Caki2 (cell line): ENCODE data around the gene TRRAP. TPM values are rescaled to one million over a fixed set of nuclear protein-coding genes. Genes with fewer than 3 reads are reported as not detected.

Source experiments
- DNase-seq: peaks from one replicate; pipeline ENCODE4 v3.0.0-alpha.2; 2015; ENCODE audit warnings: low read depth
- in situ Hi-C: cut with HindIII; loops from 2 replicates; pipeline ENCODE4 v1.10.0; 2016; ENCODE audit warnings: low sequenced_read_pairs, low pct_unique_long_range_greater_than_20kb, mixed read lengths
- total RNA-seq: library from RNA; depleted of rRNA; stranded (reverse); fragments of >200 nt; shearing (Covaris generic); gene quantifications from 2 replicates; pipeline ENCODE4 v1.2.3, GENCODE V29; 2014; ENCODE audit warnings: low replicate concordance

Gene TRRAP
- total RNA-seq, 1 experiment from 2014 or later: 6.5 TPM

DNA sequence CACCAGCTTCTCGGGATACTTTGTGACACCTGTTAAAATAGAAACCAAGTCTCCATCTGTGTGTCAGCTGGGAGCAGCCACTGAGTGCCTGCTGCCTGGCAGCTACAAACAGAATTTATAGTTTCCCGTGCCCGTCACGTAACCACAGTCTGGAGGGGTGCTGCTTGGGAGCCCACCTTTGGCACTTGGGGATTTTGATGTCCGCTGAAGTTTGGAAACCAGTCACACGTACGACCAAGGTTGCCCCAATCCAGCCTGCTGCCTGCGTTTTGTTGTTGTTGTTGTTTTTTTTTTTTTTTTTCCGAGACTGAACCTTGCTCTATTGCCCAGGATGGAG lies 1.6 kb downstream of the TRRAP start:
- in situ Hi-C loops: no loop called here

DNA sequence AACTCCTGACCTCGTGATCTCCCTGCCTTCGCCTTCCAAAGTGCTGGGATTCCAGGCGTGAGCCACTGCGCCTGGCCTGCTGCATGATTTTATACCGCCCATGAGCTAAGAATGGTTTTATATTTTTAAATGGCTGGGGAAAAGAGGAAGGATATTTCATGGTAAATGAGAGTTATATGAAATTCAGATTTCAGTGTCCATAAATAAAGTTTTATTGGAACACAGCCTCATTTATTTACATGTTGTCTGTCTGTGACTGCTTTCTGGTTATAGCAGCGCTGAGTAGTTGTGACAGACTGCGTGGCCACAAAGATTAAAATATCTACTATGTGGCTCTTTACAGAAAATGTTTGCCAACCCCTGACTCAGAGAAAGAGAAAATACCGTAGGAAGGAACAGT lies 2.2 kb downstream of the TRRAP start:
- in situ Hi-C loops: no loop called here
- DNase-seq: no peak

More for the DNA sequence above, 1.6 kb downstream of the TRRAP start:
- no peak for DNase-seq

GRCh38 chr7:98881561-98882315 lies 3.4 kb downstream of the TRRAP start:
- DNase-seq: no peak
- in situ Hi-C loops: no loop called here

DNA sequence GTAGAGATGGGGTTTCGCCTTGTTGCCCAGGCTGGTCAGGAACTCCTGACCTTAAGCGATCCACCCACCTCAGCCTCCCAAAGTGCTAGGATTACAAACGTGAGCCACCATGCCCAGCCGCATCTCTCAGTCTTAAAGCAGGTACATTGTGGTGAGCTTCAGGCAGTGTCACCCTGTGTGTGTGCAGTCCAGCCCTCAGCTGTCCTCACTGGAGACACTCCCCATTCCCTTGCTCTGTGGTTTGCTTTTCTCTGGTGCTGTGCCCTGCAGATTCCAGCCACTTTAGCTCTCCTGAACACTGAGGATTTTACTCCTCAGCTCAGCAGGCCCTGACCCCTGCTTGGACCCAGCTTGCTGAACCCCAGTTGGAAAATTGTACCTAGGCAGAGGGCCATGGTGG lies 6.1 kb downstream of the TRRAP start:
- in situ Hi-C loops: no loop called here
- no peak for DNase-seq

DNA sequence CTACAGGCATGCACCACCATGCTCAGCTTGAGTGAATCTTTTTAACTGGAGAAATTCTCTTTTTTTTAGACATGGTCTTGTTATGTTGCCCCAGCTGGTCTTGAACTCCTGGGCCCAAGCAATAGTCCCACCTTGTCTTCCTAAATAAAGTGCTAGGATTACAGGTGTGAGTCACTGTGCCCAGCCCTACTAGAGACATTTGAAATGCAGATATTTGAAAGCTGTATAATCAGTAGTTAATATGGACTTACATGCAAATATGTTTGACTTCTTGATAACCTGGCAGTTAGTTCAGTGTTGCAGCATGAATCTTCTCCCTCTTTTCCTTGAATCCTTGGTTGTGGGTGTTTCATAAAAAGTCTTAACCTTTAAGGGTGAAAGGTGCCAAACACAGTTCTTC lies 8.7 kb downstream of the TRRAP start:
- in situ Hi-C loops: no loop called here

GRCh38 chr7:98892609-98893008 lies 14.3 kb downstream of the TRRAP start:
- in situ Hi-C loops: no loop called here
- DNase-seq: no peak

More for the DNA sequence above, 8.7 kb downstream of the TRRAP start:
- no peak for DNase-seq

DNA sequence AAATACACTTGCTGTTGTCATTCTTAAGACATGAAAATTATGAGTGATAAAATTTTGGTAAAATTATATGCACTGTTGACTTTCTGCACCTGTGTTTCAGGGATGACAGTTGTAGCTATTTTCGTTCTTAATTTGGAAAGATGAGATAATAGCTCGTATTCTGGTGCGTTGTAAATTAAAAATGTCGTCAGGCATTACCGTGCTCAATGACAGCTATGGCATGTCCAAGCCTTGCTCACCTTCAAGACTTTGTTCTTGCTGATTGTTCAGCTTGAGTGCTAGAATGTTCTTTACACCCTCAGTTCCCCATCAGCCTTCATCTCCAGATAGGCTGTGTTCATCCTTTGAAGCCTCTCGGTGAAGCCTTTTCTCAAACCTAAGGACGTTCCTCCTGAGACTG lies 21.5 kb downstream of the TRRAP start:
- DNase-seq: no peak
- in situ Hi-C loops: no loop called here

GRCh38 chr7:98900815-98901214 lies 22.5 kb downstream of the TRRAP start:
- no peak for DNase-seq
- in situ Hi-C loops: no loop called here

GRCh38 chr7:98902523-98902922 lies 24.2 kb downstream of the TRRAP start:
- no peak for DNase-seq
- in situ Hi-C loops: no loop called here

- in situ Hi-C loops: no loop called here
- no peak for DNase-seq
Measured at GRCh38 chr7:98903246-98903645, 24.9 kb downstream of the TRRAP start.

GRCh38 chr7:98907570-98907969 lies 29.2 kb downstream of the TRRAP start:
- in situ Hi-C loops: no loop called here
- DNase-seq: no peak

- DNase-seq: no peak
- in situ Hi-C loops: no loop called here
Measured at GRCh38 chr7:98908585-98908984, 30.3 kb downstream of the TRRAP start.

DNA sequence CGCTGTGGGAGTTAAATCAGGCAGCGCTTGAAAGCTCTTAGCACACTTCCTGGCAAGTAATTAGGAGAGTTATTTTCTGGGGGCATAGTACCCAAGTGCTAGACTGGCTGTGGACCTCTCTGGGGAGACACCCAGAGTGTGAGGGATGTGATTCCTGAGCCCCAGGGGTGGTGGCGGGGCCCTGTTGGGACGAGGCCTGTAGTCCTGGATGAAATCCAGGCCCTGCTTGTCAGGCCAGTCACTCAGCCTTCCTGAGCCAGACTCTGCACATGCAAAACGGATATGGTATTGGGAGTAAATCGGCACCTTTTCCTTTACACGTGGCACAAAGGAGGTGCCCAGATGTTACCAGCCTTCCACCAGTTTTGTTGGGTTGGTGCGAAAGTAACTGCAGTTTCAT lies 31.2 kb downstream of the TRRAP start:
- in situ Hi-C loops: no loop called here
- no peak for DNase-seq

GRCh38 chr7:98910427-98910826 lies 32.1 kb downstream of the TRRAP start:
- in situ Hi-C loops: no loop called here
- DNase-seq: no peak

- no peak for DNase-seq
- in situ Hi-C loops: no loop called here
Measured at GRCh38 chr7:98911916-98912315, 33.6 kb downstream of the TRRAP start.

DNA sequence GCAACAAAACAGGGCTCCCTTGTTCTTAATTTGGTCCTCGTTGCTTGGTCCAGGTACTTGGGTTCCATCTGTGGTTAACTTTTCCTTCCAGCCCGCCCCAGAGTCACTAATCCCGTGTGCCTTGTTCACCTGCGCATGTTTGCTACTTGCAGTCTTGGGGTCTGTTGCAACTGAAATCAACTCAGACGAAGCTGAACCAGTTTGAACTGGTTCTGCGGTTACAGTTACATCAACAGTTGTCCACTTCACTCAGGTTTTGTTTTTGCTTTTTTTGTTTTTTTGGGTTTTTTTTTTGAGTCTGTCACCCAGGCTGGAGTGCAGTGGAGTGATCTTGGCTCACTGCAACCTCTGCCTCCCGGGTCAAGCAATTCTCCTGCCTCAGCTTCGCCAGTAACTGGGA lies 34.7 kb downstream of the TRRAP start:
- in situ Hi-C loops: no loop called here
- no peak for DNase-seq

DNA sequence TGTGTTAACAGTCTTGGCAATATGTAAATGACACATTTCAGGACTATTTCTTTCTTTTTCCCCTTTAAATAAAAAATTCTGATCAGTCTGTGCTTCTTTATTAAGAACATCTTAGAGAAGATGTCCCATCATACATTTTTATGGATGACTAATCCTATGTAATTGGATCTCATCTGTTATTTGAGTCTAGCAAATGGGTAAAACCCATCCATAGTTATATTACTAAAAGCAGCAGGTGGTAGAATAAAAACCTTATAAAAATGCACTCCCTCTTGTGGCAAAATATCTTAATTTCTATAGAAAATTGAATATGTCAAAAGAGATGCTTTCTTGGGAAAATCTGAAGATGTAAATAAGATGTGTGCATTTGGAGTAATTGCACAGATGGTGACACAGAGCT lies 35.3 kb downstream of the TRRAP start:
- in situ Hi-C loops: no loop called here
- DNase-seq: no peak

- DNase-seq: no peak
- in situ Hi-C loops: no loop called here
Measured at GRCh38 chr7:98917331-98917730, 39.0 kb downstream of the TRRAP start.

DNA sequence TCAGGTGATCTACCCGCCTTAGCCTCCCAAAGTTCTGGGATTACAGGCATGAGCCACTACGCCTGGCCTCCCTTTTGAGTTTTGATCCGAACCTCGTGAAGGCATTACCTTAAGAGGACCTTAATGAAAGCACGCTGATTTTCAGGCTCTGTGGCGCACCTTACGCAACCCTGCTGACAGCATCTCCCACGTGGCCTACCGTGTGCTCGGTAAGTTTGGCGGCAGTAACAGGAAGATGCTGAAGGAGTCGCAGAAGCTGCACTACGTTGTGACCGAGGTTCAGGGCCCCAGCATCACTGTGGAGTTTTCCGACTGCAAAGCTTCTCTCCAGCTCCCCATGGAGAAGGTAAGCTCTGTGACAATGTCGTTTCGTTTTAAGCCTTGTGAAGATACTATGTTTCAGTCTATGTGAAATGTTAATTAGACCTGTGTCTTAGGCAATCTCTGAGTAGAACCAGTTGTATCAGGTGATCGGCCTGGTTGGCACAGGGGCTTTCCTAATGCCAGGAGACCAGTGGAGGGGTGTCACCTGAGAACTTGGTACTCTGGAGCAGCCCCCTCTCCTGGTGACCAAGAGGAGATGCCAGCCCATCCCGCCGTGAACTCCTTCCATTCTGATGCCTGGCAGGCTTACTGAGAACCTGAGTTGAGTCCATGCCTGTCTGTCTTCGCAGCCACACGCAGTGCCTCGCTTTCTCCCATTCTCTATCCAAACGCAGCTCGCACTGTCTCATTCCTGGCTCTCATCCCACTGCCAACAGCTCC lies 43.5 kb downstream of the TRRAP start:
- no peak for DNase-seq
- in situ Hi-C loops: no loop called here
